HPDE6-E6E7 (cell line): ENCODE measurements around the gene IRF2BP2.
"Not testable (repeated sequence)": the region's sequence is repeated elsewhere in the genome, so short reads cannot be mapped to it uniquely, and the experiment has no call there.

Source experiments
- DNase-seq: peaks from one replicate; pipeline ENCODE4 v3.0.0; 2011; ENCODE audit warnings: missing footprints; ENCODE audit errors: extremely low spot score

Gene IRF2BP2

GRCh38 chr1:234601301-234602017 is 8.5 kb downstream of the IRF2BP2 start:
- DNase-seq = no peak

- DNase-seq = no peak
Observed at GRCh38 chr1:234600418-234601281, 9.3 kb downstream of the IRF2BP2 start.

GRCh38 chr1:234599617-234600417 is 10.2 kb downstream of the IRF2BP2 start:
- peak; percentile 54 for DNase-seq

GRCh38 chr1:234598974-234599616 is 10.9 kb downstream of the IRF2BP2 start:
- no peak for DNase-seq

GRCh38 chr1:234597894-234598293 is 12.1 kb downstream of the IRF2BP2 start:
- no peak for DNase-seq

- DNase-seq = no peak
Observed at GRCh38 chr1:234595899-234596298, 14.1 kb downstream of the IRF2BP2 start.

GRCh38 chr1:234594575-234594974 is 15.4 kb downstream of the IRF2BP2 start:
- not testable (repeated sequence) for DNase-seq

GRCh38 chr1:234593771-234594504 is 16.0 kb downstream of the IRF2BP2 start:
- DNase-seq = no peak

- DNase-seq = no peak
Observed at GRCh38 chr1:234593109-234593508, 16.9 kb downstream of the IRF2BP2 start.

GRCh38 chr1:234592240-234592639 is 17.7 kb downstream of the IRF2BP2 start:
- DNase-seq = no peak

- DNase-seq = no peak
Observed at GRCh38 chr1:234591131-234591530, 18.8 kb downstream of the IRF2BP2 start.

GRCh38 chr1:234589854-234590620 is 19.9 kb downstream of the IRF2BP2 start:
- no peak for DNase-seq

- DNase-seq = peak; percentile 71
Observed at GRCh38 chr1:234589064-234589800, 20.7 kb downstream of the IRF2BP2 start.

GRCh38 chr1:234588386-234588785 is 21.6 kb downstream of the IRF2BP2 start:
- DNase-seq = no peak

- no peak for DNase-seq
Observed at GRCh38 chr1:234586892-234587485, 23.0 kb downstream of the IRF2BP2 start.

GRCh38 chr1:234586304-234586703 is 23.7 kb downstream of the IRF2BP2 start:
- no peak for DNase-seq

- DNase-seq = no peak
Observed at GRCh38 chr1:234585330-234586055, 24.5 kb downstream of the IRF2BP2 start.

- no peak for DNase-seq
Observed at GRCh38 chr1:234584926-234585325, 25.1 kb downstream of the IRF2BP2 start.
